IPS-20b (cell line): ENCODE measurements around the gene NECAB3.

Source experiments
- H3K27ac ChIP-seq: one replicate; pipeline ENCODE4 v1.5.1; 2013; ENCODE audit warnings: low read length
- H3K27me3 ChIP-seq: 2 replicates; pipeline ENCODE4 v1.6.1; 2013; ENCODE audit warnings: mild to moderate bottlenecking, low read length, inconsistent platforms; ENCODE audit not compliant: insufficient read depth
- H3K36me3 ChIP-seq: 2 replicates; pipeline ENCODE4 v1.6.1; 2013; ENCODE audit warnings: low read depth, mild to moderate bottlenecking, inconsistent platforms, low read length, moderate library complexity; ENCODE audit not compliant: insufficient read depth
- H3K4me1 ChIP-seq: 2 replicates; pipeline ENCODE4 v1.6.1; 2013; ENCODE audit warnings: mild to moderate bottlenecking, control low read depth, inconsistent platforms, low read length, moderate library complexity; ENCODE audit not compliant: insufficient read depth
- H3K4me3 ChIP-seq: 2 replicates; pipeline ENCODE4 v1.5.1; 2013; ENCODE audit warnings: mild to moderate bottlenecking, low read length, inconsistent platforms
- H3K9ac ChIP-seq: 2 replicates; pipeline ENCODE4 v1.6.1; 2013; ENCODE audit warnings: low read depth, mild to moderate bottlenecking, inconsistent platforms, low read length, moderate library complexity
- H3K9me3 ChIP-seq: 2 replicates; pipeline ENCODE4 v1.6.1; 2013; ENCODE audit warnings: mild to moderate bottlenecking, low read depth, low read length, inconsistent platforms; ENCODE audit not compliant: insufficient read depth

NECAB3 gene

GRCh38 chr20:33659341-33660034 lies 14.7 kb downstream of the NECAB3 start:
- no peak overlapping the region for H3K4me3 ChIP-seq
- H3K9ac ChIP-seq: no peak overlapping the region
- no peaks in the 10 kb centered on the region for H3K9me3 ChIP-seq
- peaks cover 5% of the 10 kb centered on the region; the same call in 1 of the 2 replicates for H3K36me3 ChIP-seq
- peaks cover 4% of the 10 kb centered on the region; the same call in 1 of the 2 replicates for H3K4me1 ChIP-seq
- H3K27ac ChIP-seq: no peak overlapping the region
- H3K27me3 ChIP-seq: peaks cover 4% of the 10 kb centered on the region; the same call in 1 of the 2 replicates

- Histone ChIP-seq H3K27me3 (no peaks in the 10 kb centered on the region), H3K36me3 (peaks cover 5% of the 10 kb centered on the region; the same call in 1 of the 2 replicates), H3K4me1 (no peaks in the 10 kb centered on the region; the same call in 1 of the 2 replicates), H3K4me3 (no peak overlapping the region), H3K27ac (no peak overlapping the region), H3K9ac (no peak overlapping the region), H3K9me3 (no peaks in the 10 kb centered on the region)
Observed at GRCh38 chr20:33658929-33659328, 15.3 kb downstream of the NECAB3 start.

- H3K36me3 ChIP-seq: peaks cover 5% of the 10 kb centered on the region; the same call in 1 of the 2 replicates
- H3K9me3 ChIP-seq: no peaks in the 10 kb centered on the region
- no peaks in the 10 kb centered on the region; the same call in 1 of the 2 replicates for H3K4me1 ChIP-seq
- no peaks in the 10 kb centered on the region for H3K27me3 ChIP-seq
- H3K27ac ChIP-seq: no peak overlapping the region
- no peak overlapping the region for H3K9ac ChIP-seq
- H3K4me3 ChIP-seq: no peak overlapping the region
Observed at GRCh38 chr20:33658510-33658909, 15.7 kb downstream of the NECAB3 start.

GRCh38 chr20:33657704-33658095 lies 16.5 kb downstream of the NECAB3 start:
- Histone ChIP-seq H3K9me3 (no peaks in the 10 kb centered on the region), H3K27me3 (no peaks in the 10 kb centered on the region), H3K4me3 (no peak overlapping the region), H3K27ac (no peak overlapping the region), H3K36me3 (peaks cover 5% of the 10 kb centered on the region; the same call in 1 of the 2 replicates), H3K4me1 (no peaks in the 10 kb centered on the region; the same call in 1 of the 2 replicates), H3K9ac (no peak overlapping the region)

- Histone ChIP-seq H3K27me3 (no peaks in the 10 kb centered on the region), H3K4me3 (no peak overlapping the region), H3K36me3 (peaks cover 5% of the 10 kb centered on the region; the same call in 1 of the 2 replicates), H3K9me3 (no peaks in the 10 kb centered on the region), H3K9ac (no peak overlapping the region), H3K27ac (no peak overlapping the region), H3K4me1 (no peaks in the 10 kb centered on the region)
Observed at GRCh38 chr20:33656783-33657703, 17.2 kb downstream of the NECAB3 start.

GRCh38 chr20:33656010-33656782 lies 18.0 kb downstream of the NECAB3 start:
- H3K27ac ChIP-seq: no peak overlapping the region

GRCh38 chr20:33655164-33655563 lies 19.1 kb downstream of the NECAB3 start:
- H3K36me3 ChIP-seq: peaks cover 5% of the 10 kb centered on the region; the same call in 1 of the 2 replicates
- no peaks in the 10 kb centered on the region for H3K4me1 ChIP-seq
- H3K4me3 ChIP-seq: no peak overlapping the region
- no peaks in the 10 kb centered on the region for H3K27me3 ChIP-seq
- H3K9ac ChIP-seq: no peak overlapping the region
- no peaks in the 10 kb centered on the region for H3K9me3 ChIP-seq
- H3K27ac ChIP-seq: no peak overlapping the region

More at GRCh38 chr20:33656010-33656782, 18.0 kb downstream of the NECAB3 start:
- H3K27me3 ChIP-seq: no peaks in the 10 kb centered on the region
- no peaks in the 10 kb centered on the region for H3K4me1 ChIP-seq
- H3K9me3 ChIP-seq: no peaks in the 10 kb centered on the region
- H3K36me3 ChIP-seq: peaks cover 5% of the 10 kb centered on the region; the same call in 1 of the 2 replicates
- H3K4me3 ChIP-seq: no peak overlapping the region
- H3K9ac ChIP-seq: no peak overlapping the region

- H3K4me1 ChIP-seq: no peaks in the 10 kb centered on the region
- H3K9ac ChIP-seq: no peak overlapping the region
- H3K4me3 ChIP-seq: no peak overlapping the region
- H3K27me3 ChIP-seq: no peaks in the 10 kb centered on the region
- H3K27ac ChIP-seq: no peak overlapping the region
- H3K9me3 ChIP-seq: no peaks in the 10 kb centered on the region
- H3K36me3 ChIP-seq: peaks cover 5% of the 10 kb centered on the region; the same call in 1 of the 2 replicates
Observed at GRCh38 chr20:33654680-33655161, 19.5 kb downstream of the NECAB3 start.

GRCh38 chr20:33653900-33654596 lies 20.2 kb downstream of the NECAB3 start:
- H3K4me3 ChIP-seq: no peak overlapping the region
- peaks cover 5% of the 10 kb centered on the region; the same call in 1 of the 2 replicates for H3K36me3 ChIP-seq
- no peaks in the 10 kb centered on the region for H3K9me3 ChIP-seq
- H3K27ac ChIP-seq: no peak overlapping the region
- H3K27me3 ChIP-seq: no peaks in the 10 kb centered on the region
- no peak overlapping the region for H3K9ac ChIP-seq
- H3K4me1 ChIP-seq: no peaks in the 10 kb centered on the region

- no peaks in the 10 kb centered on the region for H3K27me3 ChIP-seq
- H3K4me1 ChIP-seq: no peaks in the 10 kb centered on the region
- H3K4me3 ChIP-seq: no peak overlapping the region
- no peak overlapping the region for H3K27ac ChIP-seq
- H3K9ac ChIP-seq: no peak overlapping the region
- H3K9me3 ChIP-seq: no peaks in the 10 kb centered on the region
- peaks cover 5% of the 10 kb centered on the region; the same call in 1 of the 2 replicates for H3K36me3 ChIP-seq
Observed at GRCh38 chr20:33653218-33653899, 20.9 kb downstream of the NECAB3 start.
